Neural cell (in vitro differentiated cells): ENCODE results near the gene ZC3H12D.

ENCODE experiments used
- POLR2AphosphoS5 ChIP-seq: IDR thresholded peaks from 2 replicates; pipeline ENCODE4 v1.6.1; 2012
- RAD21 ChIP-seq: fragments of 450-650 bp; conservative IDR thresholded peaks from 2 replicates; pipeline ENCODE4 v1.6.1; 2014; ENCODE audit warnings: antibody characterized with exemption, mild to moderate bottlenecking, moderate library complexity
- TAF1 ChIP-seq: IDR thresholded peaks from 2 replicates; pipeline ENCODE4 v1.6.1; 2012; ENCODE audit warnings: low read depth
- TF ChIP-seq, protein P1 (sequence below): fragments of 450-650 bp; IDR thresholded peaks from 2 replicates; pipeline ENCODE4 v1.5.1; 2014; ENCODE audit warnings: antibody characterized with exemption, mild to moderate bottlenecking, moderate library complexity; ENCODE audit not compliant: poor library complexity, severe bottlenecking

GRCh38 chr6:149510793-149511512, 26.1 kb upstream of the ZC3H12D start:
- TF ChIP-seq, protein P1, sequence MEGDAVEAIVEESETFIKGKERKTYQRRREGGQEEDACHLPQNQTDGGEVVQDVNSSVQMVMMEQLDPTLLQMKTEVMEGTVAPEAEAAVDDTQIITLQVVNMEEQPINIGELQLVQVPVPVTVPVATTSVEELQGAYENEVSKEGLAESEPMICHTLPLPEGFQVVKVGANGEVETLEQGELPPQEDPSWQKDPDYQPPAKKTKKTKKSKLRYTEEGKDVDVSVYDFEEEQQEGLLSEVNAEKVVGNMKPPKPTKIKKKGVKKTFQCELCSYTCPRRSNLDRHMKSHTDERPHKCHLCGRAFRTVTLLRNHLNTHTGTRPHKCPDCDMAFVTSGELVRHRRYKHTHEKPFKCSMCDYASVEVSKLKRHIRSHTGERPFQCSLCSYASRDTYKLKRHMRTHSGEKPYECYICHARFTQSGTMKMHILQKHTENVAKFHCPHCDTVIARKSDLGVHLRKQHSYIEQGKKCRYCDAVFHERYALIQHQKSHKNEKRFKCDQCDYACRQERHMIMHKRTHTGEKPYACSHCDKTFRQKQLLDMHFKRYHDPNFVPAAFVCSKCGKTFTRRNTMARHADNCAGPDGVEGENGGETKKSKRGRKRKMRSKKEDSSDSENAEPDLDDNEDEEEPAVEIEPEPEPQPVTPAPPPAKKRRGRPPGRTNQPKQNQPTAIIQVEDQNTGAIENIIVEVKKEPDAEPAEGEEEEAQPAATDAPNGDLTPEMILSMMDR: no peak
- no peak for TF ChIP-seq POLR2AphosphoS5
- no peak for TF ChIP-seq RAD21
- TF ChIP-seq TAF1: no peak
